WTC11 (cell line): ENCODE results near the gene HPCAL1. TPM values are rescaled to one million over a fixed set of nuclear protein-coding genes. Genes with fewer than 3 reads are reported as not detected.

Source experiments
- ATAC-seq: fragments of 200-7000 bp; cut with Tn5 transposase; 2 replicates; pipeline ENCODE4 v1.10.0; 2021; ENCODE audit warnings: mild to moderate bottlenecking, moderate library complexity
- Bru-seq: library from RNA; stranded (reverse); fragments of 400-500 nt; gene quantifications from one replicate; lab custom pipeline; 2021; lab: Mats Ljungman, UMichigan
- CTCF ChIA-PET: fragments of 300-600 bp; sonication (Branson Sonifier 250); formaldehyde crosslinking; loops from one replicate; lab custom pipeline; 2021; ENCODE audit warnings: antibody characterized with exemption; lab: Charles Lee
- POLR2A ChIA-PET: fragments of 350-600 bp; sonication (Branson Sonifier 250); formaldehyde crosslinking; loops from one replicate; lab custom pipeline; 2021; ENCODE audit warnings: antibody characterized with exemption; lab: Charles Lee
- DNase-seq: peaks from one replicate; pipeline ENCODE4 v3.0.0; 2021; ENCODE audit warnings: low spot score
- H3K27ac Mint-ChIP-seq: 2 replicates; pipeline ENCODE4 v1.8.0; 2021; ENCODE audit warnings: mixed read lengths
- H3K27me3 Mint-ChIP-seq: 2 replicates; pipeline ENCODE4 v1.8.0; 2021; ENCODE audit warnings: low read depth, mild to moderate bottlenecking, moderate library complexity, mixed read lengths
- H3K36me3 Mint-ChIP-seq: 2 replicates; pipeline ENCODE4 v1.8.0; 2021; ENCODE audit warnings: mixed read lengths
- H3K4me1 Mint-ChIP-seq: 2 replicates; pipeline ENCODE4 v1.8.0; 2022; ENCODE audit warnings: mixed read lengths
- H3K4me3 Mint-ChIP-seq: 2 replicates; pipeline ENCODE4 v1.8.0; 2021; ENCODE audit warnings: mild to moderate bottlenecking, moderate library complexity, mixed read lengths
- H3K9me3 Mint-ChIP-seq: 2 replicates; pipeline ENCODE4 v1.8.0; 2021; ENCODE audit warnings: mixed read lengths
- ARID4B ChIP-seq: sonication (generic); formaldehyde crosslinking; IDR thresholded peaks from 2 replicates; pipeline ENCODE4 v1.8.0; 2023; ENCODE audit warnings: missing genetic modification reagents, mild to moderate bottlenecking, borderline replicate concordance
- CTCF ChIP-seq: fragments of 200-600 bp; IDR thresholded peaks from 2 replicates; pipeline ENCODE4 v1.8.0; 2022; ENCODE audit warnings: antibody characterized with exemption
- FOXK1 ChIP-seq: sonication (generic); formaldehyde crosslinking; IDR thresholded peaks from 2 replicates; pipeline ENCODE4 v1.8.0; 2022; ENCODE audit warnings: mild to moderate bottlenecking, moderate library complexity, missing genetic modification reagents
- FOXP4 ChIP-seq: sonication (generic); formaldehyde crosslinking; IDR thresholded peaks from 2 replicates; pipeline ENCODE4 v1.8.0; 2022; ENCODE audit warnings: mild to moderate bottlenecking, missing genetic modification reagents
- GABPB1 ChIP-seq: sonication (generic); formaldehyde crosslinking; IDR thresholded peaks from 2 replicates; pipeline ENCODE4 v1.8.1; 2023; ENCODE audit warnings: mild to moderate bottlenecking, missing genetic modification reagents
- GRHL2 ChIP-seq: fragments of 250-450 bp; sonication (Bioruptor Pico); IDR thresholded peaks from 2 replicates; pipeline ENCODE4 v1.8.0; 2022; ENCODE audit warnings: mild to moderate bottlenecking, moderate library complexity; ENCODE audit not compliant: insufficient replicate concordance, severe bottlenecking
- HMGXB4 ChIP-seq: sonication (generic); formaldehyde crosslinking; IDR thresholded peaks from 2 replicates; pipeline ENCODE4 v1.8.1; 2023; ENCODE audit warnings: mild to moderate bottlenecking, moderate library complexity, missing genetic modification reagents
- RORB ChIP-seq: fragments of 250-450 bp; sonication (Bioruptor Pico); IDR thresholded peaks from 2 replicates; pipeline ENCODE4 v1.9.0; 2021; ENCODE audit warnings: mild to moderate bottlenecking
- SP1 ChIP-seq: sonication (generic); formaldehyde crosslinking; conservative IDR thresholded peaks from 2 replicates; pipeline ENCODE4 v1.8.1; 2022; ENCODE audit warnings: missing genetic modification reagents
- TP53 ChIP-seq: sonication (generic); formaldehyde crosslinking; IDR thresholded peaks from 2 replicates; pipeline ENCODE4 v1.8.1; 2023; ENCODE audit warnings: mild to moderate bottlenecking, missing genetic modification reagents
- long read RNA-seq, 3 experiments: library from RNA in 1 of 3; library from capped mRNA in 1 of 3; library from polyadenylated mRNA in 1 of 3; unstranded in 2 of 3; stranded (forward) in 1 of 3; transcript quantifications; one replicate each; pipeline ENCODE4 v2.0.0, GENCODE V29; 2021
- total RNA-seq: library from RNA; stranded (reverse); gene quantifications from 3 replicates; pipeline ENCODE4 v1.2.3, GENCODE V29; 2021

Gene HPCAL1
- total RNA-seq (10.5 to 12.4 TPM (median 11.8 TPM) in 3 replicates), Bru-seq, nascent RNA (percentile 41 among the genes with signal in this experiment)
- long read RNA-seq, experiment 1, transcript HPCAL1-201 (5 exons, 1,751 nt) = major isoform, 57 of 76 reads
- long read RNA-seq, experiment 1, partial matches to known transcripts = 3 of 76 reads
- long read RNA-seq, experiment 1, other reads (novel, unspliced or antisense) = 16 of 76 reads
- long read RNA-seq, experiment 2, partial matches to known transcripts = 1 of 7 reads
- long read RNA-seq, experiment 2, other reads (novel, unspliced or antisense) = 2 of 7 reads
- long read RNA-seq, experiment 3, partial matches to known transcripts = 1 of 1 reads
- long read RNA-seq, experiment 3, other reads (novel, unspliced or antisense) = 0 of 1 reads

DNA sequence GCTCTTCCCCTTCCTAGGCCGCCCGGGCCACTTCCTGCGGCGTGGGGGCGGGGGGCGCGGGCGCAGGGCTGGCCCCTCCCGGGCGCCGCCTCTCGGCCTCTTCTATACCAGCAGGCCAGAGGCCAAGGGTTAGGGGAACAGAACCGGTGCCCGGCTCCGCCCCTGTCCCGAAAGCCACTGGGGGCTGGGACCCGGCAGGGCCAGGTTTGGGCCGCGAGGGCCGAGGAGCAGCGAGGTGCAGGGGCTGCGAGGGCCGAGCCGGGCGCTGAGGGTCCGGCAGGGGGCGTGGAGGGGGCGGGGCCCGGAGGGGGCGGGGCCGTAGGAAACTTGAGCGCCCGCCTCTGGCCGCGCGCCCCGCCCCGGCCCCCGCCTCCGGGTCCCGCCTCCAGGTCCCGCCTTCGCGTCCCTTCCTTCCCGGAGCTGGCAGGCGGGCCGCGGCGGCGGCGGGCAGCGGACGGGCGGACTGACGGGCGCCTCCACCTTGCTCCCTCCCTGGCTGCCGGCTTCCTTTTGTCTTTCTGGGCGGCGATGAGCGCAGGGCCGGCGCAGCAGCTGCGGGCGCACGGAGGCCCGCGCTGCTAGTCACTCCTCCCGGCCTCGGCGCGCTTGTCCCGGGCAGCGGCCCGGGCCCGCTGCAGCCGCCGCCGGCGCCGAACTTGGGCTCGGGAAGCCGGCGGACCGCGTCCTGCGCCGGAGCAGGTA is at the start of gene HPCAL1:
Gene HPCAL1 (plus strand): TSS at position 426 of the 702 bp plus-strand sequence. CDS start 116,854 bp downstream, outside the sequence.
- ATAC-seq = peak; percentile 97
- Mint-ChIP-seq H3K27ac (0 out of 2 replicates have a peak within 1 kb of the TSS, but pooled peaks have one; percentile 42), H3K4me3 (peak within 1 kb of the TSS; percentile 84), H3K36me3 (no peaks in the 10 kb centered on the region), H3K27me3 (peaks cover 52% of the 10 kb centered on the region), H3K9me3 (peaks cover 5% of the 10 kb centered on the region), H3K4me1 (peaks cover 24% of the 10 kb centered on the region)
- ChIA-PET POLR2A (interaction anchor here (0.6 kb wide), 1 partner anchor 19 kb away, joined by 6 read pairs; no protein-coding TSS in a partner anchor), CTCF (interaction anchor here (0.6 to 6.7 kb wide), 26 partner anchors 12 to 179 kb away, joined by 3 to 100 read pairs (median 4); no protein-coding TSS in a partner anchor)
- TF ChIP-seq FOXP4 (CRISPR knock-in tag) (peak; percentile 26; the same call in 1 of the 2 replicates), FOXK1 (no peak), HMGXB4 (CRISPR knock-in tag) (0 out of 2 replicates have a peak, but pooled peaks have one; percentile 8), GRHL2 (CRISPR knock-in tag) (no peak), CTCF (peak; percentile 31), GABPB1 (CRISPR knock-in tag) (peak; percentile 56; the same call in 1 of the 2 replicates), RORB (CRISPR knock-in tag) (no peak), SP1 (CRISPR knock-in tag) (peak; percentile 75; the same call in 1 of the 2 replicates), ARID4B (CRISPR knock-in tag) (0 out of 2 replicates have a peak, but pooled peaks have one; percentile 49), TP53 (0 out of 2 replicates have a peak, but pooled peaks have one; percentile 57)
- peak; percentile 97 for DNase-seq
